Psoas muscle (tissue), 8 donors: Measurements from ENCODE around the gene GRM1. TPM values are rescaled to one million over a fixed set of nuclear protein-coding genes. Genes with fewer than 3 reads are reported as not detected.

Source experiments
- ATAC-seq, 4 donors: fragments of 200-7000 bp; cut with Tn5 transposase; one replicate each; pipeline ENCODE4 v1.9.1; 2020; ENCODE audit warnings: moderate library complexity in 3 of 4, mild to moderate bottlenecking in 2 of 4
- DNase-seq, 2 donors: peaks; one replicate each; pipeline ENCODE4 v3.0.0-alpha.2; 2020
- H3K27ac ChIP-seq: fragments of 200-600 bp; one replicate; pipeline ENCODE4 v1.8.0; 2022
- H3K27me3 ChIP-seq, 3 donors: fragments of 200-600 bp in 1 of 3; one replicate each; pipeline versions ENCODE4 v1.6.1 to v1.8.0; 2013 to 2022; ENCODE audit warnings: low read length in 2 of 3, mild to moderate bottlenecking in 2 of 3, moderate library complexity in 1 of 3; ENCODE audit not compliant: insufficient read depth in 3 of 3
- H3K36me3 ChIP-seq, 2 donors: fragments of 200-600 bp in 1 of 2; one replicate each; pipeline versions ENCODE4 v1.6.1 to v1.8.0; 2013 to 2022; ENCODE audit warnings: low read depth in 1 of 2, mild to moderate bottlenecking in 1 of 2, moderate library complexity in 1 of 2; ENCODE audit not compliant: insufficient read depth in 1 of 2
- H3K4me1 ChIP-seq: fragments of 200-600 bp; one replicate; pipeline ENCODE4 v1.8.0; 2022
- H3K4me3 ChIP-seq: fragments of 200-600 bp; one replicate; pipeline ENCODE4 v1.8.0; 2022; ENCODE audit warnings: mild to moderate bottlenecking
- H3K9me3 ChIP-seq: fragments of 200-600 bp; one replicate; pipeline ENCODE4 v1.8.0; 2022
- WGBS, 3 donors: extraction: QIAGEN DNeasy Blood & Tissue Kit; methylation state at CpG; one replicate each; pipeline versions ENCODE4 v1.1.6 to v1.1.7; 2013; 5-methylcytosine and 5-hydroxymethylcytosine counted together
- intact Hi-C, 2 donors: fragments of 100-400 bp; cut with DNase I; formaldehyde crosslinking; loops; one replicate each; pipeline versions ENCODE4 v1.11.0 to v1.14.2; 2022
- polyA plus RNA-seq, 3 donors: library from polyadenylated mRNA; stranded (reverse); fragments of 200-250 nt; gene quantifications; one replicate each; pipeline ENCODE4 v1.2.3, GENCODE V29; 2013
- total RNA-seq, 4 donors: library from RNA; stranded (reverse); fragmentation: NEBNext Ultra II Directional in 2 of 4; extraction: Animal tissue kit (Norgen Biotek cat#: 25700) in 2 of 4; gene quantifications; one replicate each; pipeline versions ENCODE4 v1.2.1 to v1.2.4, GENCODE V29; 2021 to 2023
- TF ChIP-seq, protein P1 (sequence below): fragments of 200-600 bp; IDR thresholded peaks from one replicate; pipeline ENCODE4 v1.8.0; 2022; ENCODE audit warnings: antibody characterized with exemption
- donor health status: healthy with polysubstance abuse.
- donor health status: DM: no; HTN: no; CAD: no; lungs with moderate emphysema.
- donor health status: Bipolar disorder and iron deficiency.
- donor health status: healthy.
- donor health status: DM: yes; HTN: yes; CAD: no.
- donor health status: DM: no; HTN: no; CAD: no.
- donor health status: DM: no; HTN: no; CAD: no.
- donor health status: DM: yes; HTN: yes; CAD: no.

Gene GRM1
- total and polyA plus RNA-seq, 7 donors = 0.03 to 2.6 (median 0.07) TPM; not detected in 4

DNA sequence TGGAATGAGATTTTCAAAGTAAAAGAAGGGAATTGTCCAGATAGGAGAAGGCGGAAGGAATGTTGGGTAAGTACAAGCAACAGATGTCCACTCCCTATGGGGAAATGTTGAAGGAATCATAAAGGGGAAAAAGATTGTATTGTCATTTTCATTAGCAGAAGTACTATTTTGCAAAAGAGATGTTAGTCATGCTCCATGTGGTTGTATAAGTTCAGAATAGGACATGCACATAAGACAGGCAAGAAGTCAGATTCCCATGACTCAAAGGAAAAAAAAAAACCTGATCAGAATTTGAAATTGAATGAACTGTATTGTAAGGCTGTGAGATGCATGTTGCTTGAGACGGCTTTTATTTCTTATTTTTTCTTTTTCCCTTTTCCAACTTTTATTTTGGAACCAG lies 36.8 kb downstream of the GRM1 start:
- H3K4me1 ChIP-seq = no peaks in the 10 kb centered on the region
- H3K4me3 ChIP-seq = no peak overlapping the region
- H3K36me3 ChIP-seq = no peaks in the 10 kb centered on the region
- no peaks in the 10 kb centered on the region for H3K9me3 ChIP-seq
- intact Hi-C loops = no loop called here
- ATAC-seq (no peak), DNase-seq (no peak)
- H3K27me3 ChIP-seq = no peaks in the 10 kb centered on the region
- 79 to 86% (median 82%) methylated on average over 2 of the region's 2 CpGs for WGBS, 3 donors
- no peak overlapping the region for H3K27ac ChIP-seq
- TF ChIP-seq, protein P1, sequence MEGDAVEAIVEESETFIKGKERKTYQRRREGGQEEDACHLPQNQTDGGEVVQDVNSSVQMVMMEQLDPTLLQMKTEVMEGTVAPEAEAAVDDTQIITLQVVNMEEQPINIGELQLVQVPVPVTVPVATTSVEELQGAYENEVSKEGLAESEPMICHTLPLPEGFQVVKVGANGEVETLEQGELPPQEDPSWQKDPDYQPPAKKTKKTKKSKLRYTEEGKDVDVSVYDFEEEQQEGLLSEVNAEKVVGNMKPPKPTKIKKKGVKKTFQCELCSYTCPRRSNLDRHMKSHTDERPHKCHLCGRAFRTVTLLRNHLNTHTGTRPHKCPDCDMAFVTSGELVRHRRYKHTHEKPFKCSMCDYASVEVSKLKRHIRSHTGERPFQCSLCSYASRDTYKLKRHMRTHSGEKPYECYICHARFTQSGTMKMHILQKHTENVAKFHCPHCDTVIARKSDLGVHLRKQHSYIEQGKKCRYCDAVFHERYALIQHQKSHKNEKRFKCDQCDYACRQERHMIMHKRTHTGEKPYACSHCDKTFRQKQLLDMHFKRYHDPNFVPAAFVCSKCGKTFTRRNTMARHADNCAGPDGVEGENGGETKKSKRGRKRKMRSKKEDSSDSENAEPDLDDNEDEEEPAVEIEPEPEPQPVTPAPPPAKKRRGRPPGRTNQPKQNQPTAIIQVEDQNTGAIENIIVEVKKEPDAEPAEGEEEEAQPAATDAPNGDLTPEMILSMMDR = no peak

DNA sequence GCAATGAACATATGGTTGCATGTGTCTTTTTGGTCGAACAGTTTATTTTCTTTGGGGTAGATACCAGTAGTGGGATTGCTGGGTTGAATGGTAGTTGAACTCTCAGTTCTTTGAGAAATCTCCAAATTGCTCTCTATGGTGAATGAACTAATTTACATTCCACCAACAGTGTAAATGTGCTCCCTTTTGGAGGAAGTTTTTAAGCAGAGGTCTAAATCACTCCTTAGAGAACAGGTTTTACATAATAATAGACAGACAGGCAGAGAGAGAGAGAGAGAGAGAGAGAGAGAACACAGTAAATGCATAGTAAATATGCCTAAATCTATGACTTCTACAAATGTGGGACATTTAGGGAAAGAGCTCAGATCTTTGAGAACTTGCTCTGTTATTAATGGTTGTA lies 37.6 kb downstream of the GRM1 start:
- DNase-seq (no peak), ATAC-seq (no peak)
- intact Hi-C loops = no loop called here
- Histone ChIP-seq H3K4me1 (no peaks in the 10 kb centered on the region), H3K36me3 (no peaks in the 10 kb centered on the region), H3K27me3 (no peaks in the 10 kb centered on the region), H3K9me3 (no peaks in the 10 kb centered on the region), H3K27ac (no peak overlapping the region), H3K4me3 (no peak overlapping the region)
- TF ChIP-seq, protein P1 = no peak
- WGBS, 3 donors = 69 to 81% (median 72%) methylated on average over 1 of the region's 1 CpG

DNA sequence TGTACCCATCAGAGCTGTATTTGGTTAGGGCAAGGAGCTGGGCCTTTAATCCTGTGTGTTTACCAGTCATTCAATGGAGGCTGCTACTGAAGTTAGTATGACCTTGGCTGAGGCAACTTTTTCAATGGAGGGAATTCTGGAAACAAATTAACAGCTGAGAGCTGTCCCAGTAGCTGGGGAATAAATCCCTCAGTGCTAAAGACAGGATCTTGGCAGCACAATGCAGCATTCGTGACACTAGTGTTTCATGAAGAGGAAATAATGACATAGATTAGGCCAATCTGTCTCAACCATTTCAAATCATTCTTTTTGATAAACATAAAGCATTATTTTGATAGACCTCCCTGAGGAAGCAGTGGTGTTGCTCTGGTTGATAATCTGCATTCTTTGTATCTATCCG lies 42.9 kb downstream of the GRM1 start:
- WGBS, 3 donors = 55 to 63% (median 60%) methylated on average over 2 of the region's 2 CpGs
- Histone ChIP-seq H3K36me3 (no peaks in the 10 kb centered on the region), H3K4me1 (no peaks in the 10 kb centered on the region), H3K27ac (no peak overlapping the region), H3K4me3 (no peak overlapping the region), H3K27me3 (no peaks in the 10 kb centered on the region), H3K9me3 (no peaks in the 10 kb centered on the region)
- TF ChIP-seq, protein P1 = no peak
- DNase-seq = no peak
- intact Hi-C loops = no loop called here
- no peak for ATAC-seq

DNA sequence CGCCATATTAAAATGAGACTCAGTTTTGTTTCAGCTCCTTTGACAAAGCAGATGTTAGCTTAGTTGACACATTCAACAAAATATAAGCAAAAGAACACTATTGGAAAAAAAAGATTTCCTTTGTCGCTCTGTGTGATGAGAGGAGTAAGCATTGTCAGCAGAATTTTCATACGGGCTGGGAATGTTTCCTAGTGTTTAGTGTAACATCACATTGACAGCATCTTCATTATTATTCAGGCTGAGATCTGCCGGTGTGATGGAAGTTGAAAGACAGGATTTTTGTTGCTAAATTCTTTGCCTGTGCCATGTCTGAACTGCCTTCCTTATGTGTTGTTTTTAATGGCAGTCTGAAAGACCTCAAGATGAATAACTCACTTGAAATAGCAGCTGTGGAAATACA lies 49.1 kb downstream of the GRM1 start:
- H3K9me3 ChIP-seq = no peaks in the 10 kb centered on the region
- H3K36me3 ChIP-seq = no peaks in the 10 kb centered on the region
- TF ChIP-seq, protein P1 = no peak
- H3K27me3 ChIP-seq = no peaks in the 10 kb centered on the region
- ATAC-seq = no peak
- DNase-seq = no peak
- H3K4me1 ChIP-seq = no peaks in the 10 kb centered on the region
- no peak overlapping the region for H3K27ac ChIP-seq
- H3K4me3 ChIP-seq = no peak overlapping the region
- intact Hi-C loops = no loop called here
- 83 to 88% (median 84%) methylated on average over 4 of the region's 4 CpGs for WGBS, 3 donors

DNA sequence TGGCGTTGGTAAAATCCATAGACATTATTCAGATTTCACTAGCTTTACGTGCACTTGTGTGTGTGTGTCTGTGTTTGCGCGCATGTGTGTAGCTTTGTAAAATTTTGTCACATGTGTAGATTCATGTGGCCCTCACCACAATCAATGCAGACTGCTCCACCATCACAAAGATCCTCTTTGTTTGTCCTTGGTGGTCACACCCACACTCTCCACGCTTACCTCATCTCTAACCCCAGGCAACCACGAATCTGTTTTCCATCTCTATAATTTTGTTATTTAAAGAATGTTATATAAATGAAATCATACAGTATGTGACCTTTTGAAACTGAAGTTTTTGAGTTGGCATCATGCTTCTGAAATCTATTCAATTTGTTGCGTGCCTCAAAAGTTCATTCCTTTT lies 58.5 kb downstream of the GRM1 start:
- Histone ChIP-seq H3K27ac (no peak overlapping the region), H3K9me3 (no peaks in the 10 kb centered on the region), H3K27me3 (no peaks in the 10 kb centered on the region), H3K4me1 (no peaks in the 10 kb centered on the region), H3K4me3 (no peak overlapping the region), H3K36me3 (no peaks in the 10 kb centered on the region)
- intact Hi-C loops = no loop called here
- WGBS, 3 donors = 81 to 86% (median 82%) methylated on average over 7 of the region's 7 CpGs
- ATAC-seq (no peak), DNase-seq (no peak)
- TF ChIP-seq, protein P1 = no peak
